ENCODE measurements around the gene SLC9A2. TPM values are rescaled to one million over a fixed set of nuclear protein-coding genes. Genes with fewer than 3 reads are reported as not detected.

The SLC9A2 gene
- total RNA-seq, 4 donors from 2014 or later = 2.5 to 7.4 (median 5.6) TPM

DNA sequence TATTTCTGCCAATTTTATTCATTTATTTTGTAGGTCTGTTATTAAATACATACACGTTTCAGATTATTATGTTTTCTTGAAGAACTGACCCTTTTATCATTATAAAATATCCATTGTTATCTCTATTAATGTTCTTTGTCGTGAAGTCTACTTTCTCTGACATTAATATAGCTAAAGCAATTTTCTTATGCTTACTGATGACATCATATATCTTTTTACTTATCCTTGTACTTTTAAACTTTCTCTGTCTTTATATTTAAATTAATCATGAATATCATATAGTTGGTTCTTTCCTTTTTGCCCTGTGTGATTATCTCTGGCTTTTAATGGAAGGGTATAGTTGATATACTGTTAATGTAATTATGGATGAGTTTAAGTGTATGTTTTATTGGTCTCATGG is 36.5 kb upstream of the SLC9A2 start:
- TF ChIP-seq POLR2A (IDR thresholded peaks at IDR 0.05) = no peak
- TF ChIP-seq, protein P1, sequence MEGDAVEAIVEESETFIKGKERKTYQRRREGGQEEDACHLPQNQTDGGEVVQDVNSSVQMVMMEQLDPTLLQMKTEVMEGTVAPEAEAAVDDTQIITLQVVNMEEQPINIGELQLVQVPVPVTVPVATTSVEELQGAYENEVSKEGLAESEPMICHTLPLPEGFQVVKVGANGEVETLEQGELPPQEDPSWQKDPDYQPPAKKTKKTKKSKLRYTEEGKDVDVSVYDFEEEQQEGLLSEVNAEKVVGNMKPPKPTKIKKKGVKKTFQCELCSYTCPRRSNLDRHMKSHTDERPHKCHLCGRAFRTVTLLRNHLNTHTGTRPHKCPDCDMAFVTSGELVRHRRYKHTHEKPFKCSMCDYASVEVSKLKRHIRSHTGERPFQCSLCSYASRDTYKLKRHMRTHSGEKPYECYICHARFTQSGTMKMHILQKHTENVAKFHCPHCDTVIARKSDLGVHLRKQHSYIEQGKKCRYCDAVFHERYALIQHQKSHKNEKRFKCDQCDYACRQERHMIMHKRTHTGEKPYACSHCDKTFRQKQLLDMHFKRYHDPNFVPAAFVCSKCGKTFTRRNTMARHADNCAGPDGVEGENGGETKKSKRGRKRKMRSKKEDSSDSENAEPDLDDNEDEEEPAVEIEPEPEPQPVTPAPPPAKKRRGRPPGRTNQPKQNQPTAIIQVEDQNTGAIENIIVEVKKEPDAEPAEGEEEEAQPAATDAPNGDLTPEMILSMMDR (IDR thresholded peaks at IDR 0.05 in 4 of 5, conservative IDR thresholded peaks at IDR 0.05 in 1 of 5) = no peak
- ATAC-seq = no peak
- in situ Hi-C loops (cut with MboI; ENCODE audit: low sequenced_read_pairs in 4 of 4) = no loop called here
- Histone ChIP-seq H3K4me3 (no peak overlapping the region), H3K4me1 (peaks cover 0 to under 1% of the 10 kb centered on the region in 2 donors), H3K9me3 (no peaks in the 10 kb centered on the region), H3K27ac (no peak overlapping the region), H3K27me3 (no peaks in the 10 kb centered on the region), H3K36me3 (no peaks in the 10 kb centered on the region)
- intact Hi-C loops (cut with DNase I; ENCODE audit: low total_unique reads) = no loop called here
- no peak for DNase-seq

DNA sequence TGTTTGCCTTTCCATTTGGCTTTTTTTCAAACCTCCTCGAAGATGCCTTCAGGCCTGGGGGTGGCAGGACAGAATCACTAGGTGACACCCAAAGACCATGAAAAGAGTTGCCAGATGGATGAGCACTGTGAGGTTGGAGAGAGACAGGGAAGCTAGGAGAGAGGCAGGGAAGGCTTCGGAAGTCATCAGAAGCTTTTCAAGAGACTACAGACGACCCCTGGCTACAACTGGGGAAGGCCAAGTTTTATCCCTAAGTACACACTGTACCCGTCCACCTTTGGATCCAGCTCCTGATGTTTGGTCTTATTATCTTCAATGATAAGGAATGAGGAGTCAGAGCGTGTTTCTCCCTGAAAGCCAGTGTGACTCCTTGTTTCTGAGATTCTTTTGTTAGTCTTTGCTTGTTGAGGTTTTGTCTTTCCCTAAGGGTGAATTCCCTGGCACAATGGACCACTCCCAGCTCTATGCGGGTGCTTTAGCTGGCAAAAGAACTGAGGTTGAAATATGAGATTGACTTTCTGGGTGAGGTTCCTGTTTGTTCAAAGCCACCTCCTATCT is 33.4 kb upstream of the SLC9A2 start:
- no peak for ATAC-seq

DNA sequence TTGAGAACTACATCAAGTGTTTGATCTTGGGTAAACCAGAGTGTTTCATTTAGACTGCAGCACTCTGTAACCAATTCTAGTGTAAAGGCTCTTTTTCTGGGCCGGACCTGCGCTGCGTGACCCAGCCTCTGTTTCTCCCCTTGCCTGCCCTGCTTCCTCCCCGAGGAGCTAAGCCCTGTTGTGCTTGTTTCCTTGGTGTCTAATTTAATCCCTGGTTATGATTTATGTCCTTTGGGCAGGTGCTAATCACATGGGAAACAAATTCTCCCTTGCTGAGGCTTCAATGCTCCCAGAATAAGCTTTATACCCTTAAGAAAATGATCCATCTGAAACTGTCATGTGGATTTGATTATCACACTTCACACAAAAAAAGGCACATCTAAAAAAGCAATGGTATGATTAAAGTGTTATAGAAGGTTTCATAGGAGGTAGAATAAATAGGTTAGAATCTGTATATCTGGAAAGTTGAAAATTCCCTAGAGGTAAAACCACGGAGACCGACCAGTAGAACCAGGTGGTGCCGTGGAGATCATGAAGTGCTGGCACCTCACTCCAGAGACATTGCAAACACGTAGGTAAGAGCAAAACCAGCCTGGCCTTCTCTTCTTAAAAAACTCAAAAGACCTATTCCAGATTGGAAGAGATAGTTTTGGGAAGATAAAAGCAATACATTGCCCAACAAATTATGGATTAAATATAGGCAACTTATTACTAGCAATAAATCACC is 31.0 kb upstream of the SLC9A2 start:
- intact Hi-C loops (cut with DNase I; ENCODE audit: low total_unique reads) (no loop called here), in situ Hi-C loops (cut with MboI; ENCODE audit: low sequenced_read_pairs in 4 of 4) (no loop called here)
- Histone ChIP-seq H3K4me1 (peaks cover 0 to 9% of the 10 kb centered on the region in 2 donors), H3K27me3 (no peaks in the 10 kb centered on the region), H3K9me3 (no peaks in the 10 kb centered on the region), H3K4me3 (no peak overlapping the region), H3K36me3 (no peaks in the 10 kb centered on the region), H3K27ac (no peak overlapping the region)
- no peak for TF ChIP-seq POLR2A (IDR thresholded peaks at IDR 0.05)
- TF ChIP-seq, protein P1 (IDR thresholded peaks at IDR 0.05 in 4 of 5, conservative IDR thresholded peaks at IDR 0.05 in 1 of 5) = no peak
- DNase-seq (no peak), ATAC-seq (no peak)

More for the DNA sequence above, 33.4 kb upstream of the SLC9A2 start:
- H3K4me1 ChIP-seq = peaks cover 0 to 9% of the 10 kb centered on the region in 2 donors
- H3K27ac ChIP-seq = no peak overlapping the region
- H3K4me3 ChIP-seq = no peak overlapping the region
- in situ Hi-C loops (cut with MboI; ENCODE audit: low sequenced_read_pairs in 4 of 4) = no loop called here
- intact Hi-C loops (cut with DNase I; ENCODE audit: low total_unique reads) = no loop called here
- no peaks in the 10 kb centered on the region for H3K36me3 ChIP-seq
- no peak for DNase-seq
- no peaks in the 10 kb centered on the region for H3K27me3 ChIP-seq
- no peaks in the 10 kb centered on the region for H3K9me3 ChIP-seq
- no peak for TF ChIP-seq POLR2A (IDR thresholded peaks at IDR 0.05)
- TF ChIP-seq, protein P1 (IDR thresholded peaks at IDR 0.05 in 4 of 5, conservative IDR thresholded peaks at IDR 0.05 in 1 of 5) = no peak

DNA sequence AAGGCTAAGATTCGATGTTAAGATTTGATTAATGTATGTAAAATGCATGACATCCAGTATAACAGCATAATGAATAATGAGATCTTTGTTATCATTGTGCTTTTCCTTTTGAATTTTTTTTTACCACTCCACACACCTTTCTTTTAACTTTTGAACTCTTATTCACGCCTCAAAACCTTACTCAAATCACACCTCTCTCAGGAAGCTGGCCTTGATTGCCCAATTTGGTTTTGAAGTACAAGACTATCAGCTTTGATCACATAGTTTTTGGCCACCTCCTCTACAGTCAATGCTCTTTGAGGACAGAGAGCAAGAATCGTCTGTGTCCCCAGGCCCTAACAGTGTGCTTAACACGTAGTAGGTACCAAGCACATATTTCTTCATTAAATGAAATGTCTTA is 29.9 kb upstream of the SLC9A2 start:
- no peak overlapping the region for H3K27ac ChIP-seq
- H3K27me3 ChIP-seq = no peaks in the 10 kb centered on the region
- H3K4me3 ChIP-seq = no peak overlapping the region
- ATAC-seq (no peak), DNase-seq (no peak)
- in situ Hi-C loops (cut with MboI; ENCODE audit: low sequenced_read_pairs in 4 of 4) = no loop called here
- intact Hi-C loops (cut with DNase I; ENCODE audit: low total_unique reads) = no loop called here
- no peaks in the 10 kb centered on the region for H3K9me3 ChIP-seq
- peaks cover 0 to 9% of the 10 kb centered on the region in 2 donors for H3K4me1 ChIP-seq
- TF ChIP-seq POLR2A (IDR thresholded peaks at IDR 0.05) = no peak
- TF ChIP-seq, protein P1 (IDR thresholded peaks at IDR 0.05 in 4 of 5, conservative IDR thresholded peaks at IDR 0.05 in 1 of 5) = no peak
- H3K36me3 ChIP-seq = no peaks in the 10 kb centered on the region

Data from gastrocnemius medialis (tissue), 4 donors.